Karpas-422 (cell line): ENCODE measurements around the gene RNF4. TPM values are rescaled to one million over a fixed set of nuclear protein-coding genes. Genes with fewer than 3 reads are reported as not detected.

Experiments used
- DNase-seq: peaks from one replicate; pipeline ENCODE4 v3.0.0-alpha.2; 2015
- H2AFZ ChIP-seq: fragments of 200-600 bp; sonication (generic); 2 replicates; pipeline ENCODE4 v1.6.1; 2014; ENCODE audit warnings: antibody characterized with exemption, low read length, mixed read lengths
- H3K27ac ChIP-seq: fragments of 200-600 bp; sonication (generic); 2 replicates; pipeline ENCODE4 v1.5.1; 2014; ENCODE audit warnings: mild to moderate bottlenecking, low read length, moderate library complexity
- H3K27me3 ChIP-seq: fragments of 200-600 bp; sonication (generic); 2 replicates; pipeline ENCODE4 v1.6.1; 2014; ENCODE audit warnings: low read length, mixed read lengths
- H3K36me3 ChIP-seq: fragments of 200-600 bp; sonication (generic); 2 replicates; pipeline ENCODE4 v1.6.1; 2014; ENCODE audit warnings: low read length, mixed read lengths; ENCODE audit not compliant: insufficient read depth
- H3K4me1 ChIP-seq: fragments of 200-600 bp; sonication (generic); 2 replicates; pipeline ENCODE4 v1.6.1; 2014; ENCODE audit warnings: mild to moderate bottlenecking, low read length, mixed read lengths
- H3K4me2 ChIP-seq: fragments of 200-600 bp; sonication (generic); 2 replicates; pipeline ENCODE4 v1.6.1; 2014; ENCODE audit warnings: low read length, low read depth, mild to moderate bottlenecking; ENCODE audit not compliant: poor library complexity, severe bottlenecking
- H3K4me3 ChIP-seq: fragments of 200-600 bp; sonication (generic); 2 replicates; pipeline ENCODE4 v1.5.1; 2014; ENCODE audit warnings: mild to moderate bottlenecking, antibody characterized with exemption, low read length, mixed read lengths
- H3K79me2 ChIP-seq: fragments of 200-600 bp; sonication (generic); 2 replicates; pipeline ENCODE4 v1.6.1; 2014; ENCODE audit warnings: mild to moderate bottlenecking, low read length, mixed read lengths
- H3K9ac ChIP-seq: fragments of 200-600 bp; sonication (generic); 2 replicates; pipeline ENCODE4 v1.6.0; 2014; ENCODE audit warnings: low read length
- H3K9me2 ChIP-seq: fragments of 200-600 bp; sonication (generic), shearing (Covaris generic); replicated peaks from 2 replicates; pipeline ENCODE4 v1.6.0; 2014; ENCODE audit warnings: mild to moderate bottlenecking, low read length, moderate library complexity; ENCODE audit not compliant: insufficient read depth
- H3K9me3 ChIP-seq: fragments of 300-700, 200-600 bp; sonication (generic); 2 replicates; pipeline ENCODE4 v1.6.1; 2014; ENCODE audit warnings: low read length, mixed read lengths
- H4K20me1 ChIP-seq: fragments of 200-600 bp; sonication (generic); 2 replicates; pipeline ENCODE4 v1.6.1; 2014; ENCODE audit warnings: mild to moderate bottlenecking, antibody characterized with exemption, low read length, low read depth; ENCODE audit not compliant: insufficient read depth
- total RNA-seq: library from RNA; depleted of rRNA; stranded (reverse); fragments of >200 nt; shearing (Covaris generic); gene quantifications from 2 replicates; pipeline ENCODE4 v1.2.3, GENCODE V29; 2014; ENCODE audit warnings: low replicate concordance

The RNF4 gene
- total RNA-seq, 1 experiment from 2014 or later: 84.8 TPM

DNA sequence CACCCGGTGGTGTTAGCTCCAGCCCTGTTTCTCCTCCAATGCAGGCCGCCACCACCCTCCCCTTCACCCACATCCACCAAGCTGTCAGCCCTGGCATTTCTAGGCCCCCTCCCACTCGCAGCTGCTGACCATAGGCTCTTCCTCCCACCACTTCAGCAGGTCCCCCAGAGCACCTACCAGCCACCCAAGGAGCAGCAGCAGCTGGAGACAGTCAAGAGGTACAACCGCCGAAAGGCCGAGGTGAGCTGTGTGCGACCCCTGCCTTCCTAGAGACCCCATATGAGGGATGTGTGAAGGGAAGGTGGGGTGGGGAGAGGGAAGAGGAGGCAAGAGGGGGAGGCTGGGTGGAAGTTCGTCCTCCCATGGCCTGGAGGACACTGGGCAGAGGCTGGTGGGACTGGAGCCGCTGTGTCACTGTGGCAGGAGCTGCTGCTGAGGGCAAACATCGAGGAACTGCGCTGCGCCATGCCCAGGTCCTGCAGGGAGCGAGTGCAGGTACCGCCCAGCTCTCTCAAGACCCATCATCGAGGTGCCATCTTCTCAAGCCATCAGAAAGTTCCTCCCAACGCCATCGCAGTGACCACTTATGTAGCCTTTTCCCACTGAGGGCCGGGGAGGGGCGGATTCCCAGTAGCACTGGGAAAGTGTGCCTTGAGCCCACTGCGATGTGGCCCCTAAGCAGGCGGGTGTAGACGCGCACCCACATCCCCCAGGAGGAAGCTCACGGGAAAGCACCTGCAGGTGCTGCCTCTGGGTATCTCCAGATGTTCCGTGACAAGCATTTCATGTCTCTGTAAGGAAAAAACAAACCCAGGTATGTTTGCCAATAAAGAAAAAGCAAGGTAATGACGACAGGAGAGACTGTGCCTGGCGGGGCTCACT is 19.2 kb upstream of the RNF4 start:
- Histone ChIP-seq H3K27ac (no peak overlapping the region), H3K36me3 (no peaks in the 10 kb centered on the region; the same call in 1 of the 2 replicates), H3K79me2 (no peaks in the 10 kb centered on the region), H3K9me3 (no peaks in the 10 kb centered on the region), H3K4me3 (no peak overlapping the region), H3K9ac (no peak overlapping the region), H3K27me3 (no peaks in the 10 kb centered on the region), H2AFZ (no peak overlapping the region), H4K20me1 (no peaks in the 10 kb centered on the region), H3K4me1 (peaks cover 5% of the 10 kb centered on the region; the same call in 1 of the 2 replicates), H3K9me2 (peaks cover 6% of the 10 kb centered on the region; the same call in 1 of the 2 replicates), H3K4me2 (no peak overlapping the region)
- DNase-seq: no peak

GRCh38 chr4:2450394-2451035 is 18.4 kb upstream of the RNF4 start:
- Histone ChIP-seq H3K4me2 (no peak overlapping the region), H3K9me3 (no peaks in the 10 kb centered on the region), H3K9ac (no peak overlapping the region), H3K27me3 (no peaks in the 10 kb centered on the region), H3K4me3 (no peak overlapping the region), H3K4me1 (peaks cover 5% of the 10 kb centered on the region; the same call in 1 of the 2 replicates), H4K20me1 (no peaks in the 10 kb centered on the region), H3K79me2 (no peaks in the 10 kb centered on the region), H3K27ac (no peak overlapping the region), H3K36me3 (no peaks in the 10 kb centered on the region; the same call in 1 of the 2 replicates), H2AFZ (no peak overlapping the region), H3K9me2 (peaks cover 6% of the 10 kb centered on the region; the same call in 1 of the 2 replicates)
- DNase-seq: no peak

DNA sequence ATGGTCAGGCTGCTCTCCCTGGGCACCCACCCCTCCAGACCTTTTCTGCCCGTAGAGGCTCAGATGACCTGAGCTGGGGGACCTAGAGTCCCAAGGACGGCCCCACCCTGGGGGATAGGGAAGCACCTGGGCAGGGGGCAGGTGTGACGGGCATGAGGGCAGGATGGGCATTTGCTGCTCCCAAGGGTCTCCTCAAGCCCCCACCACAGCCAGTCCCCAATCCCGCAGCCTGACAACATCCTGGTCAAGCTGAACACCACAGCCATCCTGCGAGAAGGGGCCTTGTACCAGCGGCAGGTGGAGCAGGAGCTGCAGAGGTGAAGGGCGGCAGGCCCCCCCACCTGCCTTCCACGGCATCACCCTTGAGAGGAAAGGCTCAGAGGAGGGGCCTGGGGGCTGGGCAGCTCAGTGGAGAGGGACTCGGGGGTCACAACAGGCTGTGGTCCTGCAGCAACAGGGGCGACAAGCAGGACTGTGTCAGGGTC is 17.8 kb upstream of the RNF4 start:
- no peak overlapping the region for H3K4me2 ChIP-seq

DNA sequence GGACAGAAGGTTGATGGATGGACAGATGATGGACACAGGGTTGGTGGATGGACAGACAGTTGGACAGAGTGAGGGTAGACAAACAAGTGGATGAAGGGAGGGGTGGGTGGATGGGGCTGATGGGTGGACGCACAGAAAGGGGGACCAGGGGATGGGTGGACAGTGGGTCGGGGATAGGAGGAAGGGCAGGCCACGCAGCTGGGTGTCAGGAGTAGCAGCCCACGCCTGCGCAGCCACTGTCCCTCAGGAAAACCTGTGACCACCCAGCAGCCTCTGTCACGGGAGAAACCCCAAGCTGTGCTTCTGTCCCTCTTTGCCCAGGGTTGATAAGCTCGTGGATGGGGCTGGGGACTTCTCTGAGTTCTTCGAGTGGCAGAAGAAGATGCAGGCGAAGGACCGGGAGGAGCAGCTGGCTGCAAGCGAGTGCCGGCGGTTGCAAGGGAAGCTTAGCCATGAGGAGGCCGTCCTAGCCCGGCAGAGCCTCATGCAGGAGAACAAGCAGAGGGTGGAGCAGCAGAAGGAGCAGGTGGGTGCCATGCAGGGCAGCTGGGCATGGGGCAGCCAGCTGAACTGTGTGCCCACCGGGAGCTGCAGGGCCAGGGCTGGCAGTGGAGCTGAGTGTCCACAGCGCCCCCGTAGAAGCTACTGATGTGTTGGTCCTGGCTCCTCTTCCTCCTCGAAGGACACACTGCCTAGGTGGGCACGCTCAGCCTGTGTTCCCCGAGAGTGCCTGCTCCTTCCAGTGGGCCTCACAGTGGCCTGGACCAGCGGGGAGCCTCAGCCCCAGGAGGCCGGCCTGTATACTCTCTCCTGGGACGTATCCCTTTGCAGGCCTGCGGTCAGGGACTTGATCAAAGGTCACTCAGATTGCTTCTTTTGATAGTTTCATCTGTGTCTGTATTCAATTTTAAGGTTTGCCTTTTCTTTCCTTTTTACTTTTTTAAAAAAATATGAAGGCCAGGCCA is 16.8 kb upstream of the RNF4 start:
- 0 out of 2 replicates have a peak, but pooled peaks cover 4% of the 10 kb centered on the region for H3K9me2 ChIP-seq
- no peaks in the 10 kb centered on the region for H4K20me1 ChIP-seq
- no peaks in the 10 kb centered on the region for H3K36me3 ChIP-seq
- DNase-seq: no peak
- no peaks in the 10 kb centered on the region for H3K79me2 ChIP-seq
- no peak overlapping the region for H3K9ac ChIP-seq
- H3K9me3 ChIP-seq: no peaks in the 10 kb centered on the region
- H3K27me3 ChIP-seq: no peaks in the 10 kb centered on the region
- no peak overlapping the region for H2AFZ ChIP-seq
- no peak overlapping the region for H3K4me3 ChIP-seq
- H3K4me1 ChIP-seq: peaks cover 5% of the 10 kb centered on the region; the same call in 1 of the 2 replicates
- no peak overlapping the region for H3K27ac ChIP-seq
- H3K4me2 ChIP-seq: no peak overlapping the region

More for the DNA sequence above, 17.8 kb upstream of the RNF4 start:
- DNase-seq: no peak
- no peak overlapping the region for H3K9ac ChIP-seq
- H3K36me3 ChIP-seq: no peaks in the 10 kb centered on the region; the same call in 1 of the 2 replicates
- no peaks in the 10 kb centered on the region for H3K79me2 ChIP-seq
- no peak overlapping the region for H3K27ac ChIP-seq
- H2AFZ ChIP-seq: no peak overlapping the region
- no peaks in the 10 kb centered on the region for H3K27me3 ChIP-seq
- no peaks in the 10 kb centered on the region for H3K9me3 ChIP-seq
- peaks cover 5% of the 10 kb centered on the region; the same call in 1 of the 2 replicates for H3K4me1 ChIP-seq
- H4K20me1 ChIP-seq: no peaks in the 10 kb centered on the region
- no peak overlapping the region for H3K4me3 ChIP-seq
- peaks cover 6% of the 10 kb centered on the region; the same call in 1 of the 2 replicates for H3K9me2 ChIP-seq

DNA sequence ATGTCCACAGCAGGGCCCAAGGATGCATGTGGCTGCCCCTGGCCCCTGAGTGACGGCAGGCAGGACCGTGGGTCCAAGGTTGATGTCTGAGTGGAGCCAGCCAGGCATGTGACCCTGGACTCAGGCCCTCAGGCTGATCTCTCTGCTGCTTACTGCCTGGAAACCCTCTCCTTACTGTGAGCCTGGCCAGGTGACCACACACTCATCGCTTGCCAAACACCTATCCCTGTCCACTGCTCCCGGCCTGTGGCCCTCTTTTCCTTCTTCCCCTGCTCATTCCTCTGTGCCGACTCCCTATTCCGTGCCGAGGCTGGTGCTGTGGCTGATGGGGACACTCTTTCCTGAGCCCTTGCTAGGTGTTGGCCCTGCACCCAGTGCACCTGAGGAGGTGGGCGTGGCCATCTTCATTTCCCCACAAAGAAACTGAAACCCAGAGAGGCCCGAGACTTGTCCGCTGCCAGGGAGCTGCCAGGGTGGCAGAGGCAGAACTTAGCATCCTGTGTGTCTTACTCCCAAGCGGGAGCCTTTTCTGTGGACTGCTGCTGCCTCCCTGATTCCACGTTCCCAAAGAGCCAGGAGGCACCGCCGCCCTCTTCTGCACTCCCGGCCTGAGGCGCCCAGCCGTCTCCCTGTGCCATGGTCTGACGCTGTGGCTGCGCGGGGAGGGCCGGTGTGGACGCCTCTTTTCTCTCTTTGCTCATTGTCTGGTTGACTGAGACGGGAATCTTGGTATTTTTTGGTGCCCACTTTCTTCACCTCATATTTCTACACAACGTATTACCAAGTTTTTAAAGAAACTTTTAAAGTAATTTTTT is 11.2 kb upstream of the RNF4 start:
- Histone ChIP-seq H3K9ac (no peak overlapping the region), H4K20me1 (no peaks in the 10 kb centered on the region), H3K27me3 (no peaks in the 10 kb centered on the region), H3K36me3 (no peaks in the 10 kb centered on the region), H3K4me2 (no peak overlapping the region), H3K27ac (no peak overlapping the region), H2AFZ (no peak overlapping the region), H3K4me1 (peaks cover 12% of the 10 kb centered on the region), H3K9me2 (no peaks in the 10 kb centered on the region), H3K79me2 (no peaks in the 10 kb centered on the region), H3K4me3 (no peak overlapping the region), H3K9me3 (no peaks in the 10 kb centered on the region)
- DNase-seq: no peak

GRCh38 chr4:2458546-2459491 is 10.1 kb upstream of the RNF4 start:
- no peaks in the 10 kb centered on the region for H3K9me2 ChIP-seq
- H3K4me3 ChIP-seq: no peak overlapping the region
- H3K27me3 ChIP-seq: no peaks in the 10 kb centered on the region
- no peaks in the 10 kb centered on the region for H3K36me3 ChIP-seq
- peaks cover 12% of the 10 kb centered on the region for H3K4me1 ChIP-seq
- no peak overlapping the region for H2AFZ ChIP-seq
- no peak overlapping the region for H3K9ac ChIP-seq
- no peak overlapping the region for H3K27ac ChIP-seq
- no peaks in the 10 kb centered on the region for H4K20me1 ChIP-seq
- no peak overlapping the region for H3K4me2 ChIP-seq
- no peak for DNase-seq
- H3K79me2 ChIP-seq: no peaks in the 10 kb centered on the region
- H3K9me3 ChIP-seq: no peaks in the 10 kb centered on the region
